ENCODE data around the gene TMEM205.

- TF ChIP-seq, protein P1, sequence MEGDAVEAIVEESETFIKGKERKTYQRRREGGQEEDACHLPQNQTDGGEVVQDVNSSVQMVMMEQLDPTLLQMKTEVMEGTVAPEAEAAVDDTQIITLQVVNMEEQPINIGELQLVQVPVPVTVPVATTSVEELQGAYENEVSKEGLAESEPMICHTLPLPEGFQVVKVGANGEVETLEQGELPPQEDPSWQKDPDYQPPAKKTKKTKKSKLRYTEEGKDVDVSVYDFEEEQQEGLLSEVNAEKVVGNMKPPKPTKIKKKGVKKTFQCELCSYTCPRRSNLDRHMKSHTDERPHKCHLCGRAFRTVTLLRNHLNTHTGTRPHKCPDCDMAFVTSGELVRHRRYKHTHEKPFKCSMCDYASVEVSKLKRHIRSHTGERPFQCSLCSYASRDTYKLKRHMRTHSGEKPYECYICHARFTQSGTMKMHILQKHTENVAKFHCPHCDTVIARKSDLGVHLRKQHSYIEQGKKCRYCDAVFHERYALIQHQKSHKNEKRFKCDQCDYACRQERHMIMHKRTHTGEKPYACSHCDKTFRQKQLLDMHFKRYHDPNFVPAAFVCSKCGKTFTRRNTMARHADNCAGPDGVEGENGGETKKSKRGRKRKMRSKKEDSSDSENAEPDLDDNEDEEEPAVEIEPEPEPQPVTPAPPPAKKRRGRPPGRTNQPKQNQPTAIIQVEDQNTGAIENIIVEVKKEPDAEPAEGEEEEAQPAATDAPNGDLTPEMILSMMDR (IDR thresholded peaks at IDR 0.05) = no peak
- TF ChIP-seq POLR2A (IDR thresholded peaks at IDR 0.05) = no peak
These were observed 19.6 kb upstream of the TMEM205 start for GRCh38 chr19:11365557-11366117.
